ACC112 (cell line): ENCODE results near the gene VGLL4.

Experiments
- H2AFZ ChIP-seq: fragments of 200-600 bp; sonication (generic); one replicate; pipeline ENCODE4 v1.6.0; 2017; ENCODE audit warnings: antibody characterized with exemption, low read length; ENCODE audit not compliant: unreplicated experiment
- H3K27ac ChIP-seq: fragments of 200-600 bp; sonication (generic); 2 replicates; pipeline ENCODE4 v1.5.1; 2014; ENCODE audit warnings: low read depth, mild to moderate bottlenecking, antibody characterized with exemption, low read length, moderate library complexity
- H3K27me3 ChIP-seq: fragments of 200-600 bp; sonication (generic); 2 replicates; pipeline ENCODE4 v1.6.1; 2014; ENCODE audit warnings: mild to moderate bottlenecking, antibody characterized with exemption, low read length, moderate library complexity, mixed read lengths; ENCODE audit not compliant: insufficient read depth
- H3K36me3 ChIP-seq: fragments of 200-600 bp; sonication (generic); 2 replicates; pipeline ENCODE4 v1.6.1; 2016; ENCODE audit warnings: mild to moderate bottlenecking, antibody characterized with exemption, low read length, moderate library complexity, mixed read lengths; ENCODE audit not compliant: insufficient read depth
- H3K4me1 ChIP-seq: fragments of 200-600 bp; sonication (generic); one replicate; pipeline ENCODE4 v1.6.1; 2016; ENCODE audit warnings: low read length, mixed read lengths; ENCODE audit not compliant: insufficient read depth, unreplicated experiment, control insufficient read depth
- H3K4me3 ChIP-seq: fragments of 200-600 bp; sonication (generic); 2 replicates; pipeline ENCODE4 v1.5.1; 2014; ENCODE audit warnings: mild to moderate bottlenecking, low read depth, low read length
- H3K79me2 ChIP-seq: fragments of 200-600 bp; sonication (generic); one replicate; pipeline ENCODE4 v1.6.0; 2016; ENCODE audit warnings: low read length; ENCODE audit not compliant: control insufficient read depth, unreplicated experiment, insufficient read depth

The VGLL4 gene

GRCh38 chr3:11627612-11628011, 16.1 kb downstream of the VGLL4 start:
- H3K79me2 ChIP-seq, result peaks cover 98% of the 10 kb centered on the region
- peaks cover 8% of the 10 kb centered on the region; the same call in 1 of the 2 replicates for H3K36me3 ChIP-seq
- no peaks in the 10 kb centered on the region for H3K27me3 ChIP-seq
- no peak overlapping the region for H2AFZ ChIP-seq
- no peak overlapping the region for H3K27ac ChIP-seq
- H3K4me1 ChIP-seq, result peaks cover 6% of the 10 kb centered on the region
- H3K4me3 ChIP-seq, result no peak overlapping the region

- Histone ChIP-seq H3K79me2 (peaks cover 99% of the 10 kb centered on the region), H3K4me1 (peaks cover 3% of the 10 kb centered on the region), H3K36me3 (peaks cover 10% of the 10 kb centered on the region; the same call in 1 of the 2 replicates), H3K27ac (no peak overlapping the region), H3K27me3 (no peaks in the 10 kb centered on the region), H2AFZ (no peak overlapping the region), H3K4me3 (no peak overlapping the region)
Measured at GRCh38 chr3:11626084-11626463, 17.6 kb downstream of the VGLL4 start.

DNA sequence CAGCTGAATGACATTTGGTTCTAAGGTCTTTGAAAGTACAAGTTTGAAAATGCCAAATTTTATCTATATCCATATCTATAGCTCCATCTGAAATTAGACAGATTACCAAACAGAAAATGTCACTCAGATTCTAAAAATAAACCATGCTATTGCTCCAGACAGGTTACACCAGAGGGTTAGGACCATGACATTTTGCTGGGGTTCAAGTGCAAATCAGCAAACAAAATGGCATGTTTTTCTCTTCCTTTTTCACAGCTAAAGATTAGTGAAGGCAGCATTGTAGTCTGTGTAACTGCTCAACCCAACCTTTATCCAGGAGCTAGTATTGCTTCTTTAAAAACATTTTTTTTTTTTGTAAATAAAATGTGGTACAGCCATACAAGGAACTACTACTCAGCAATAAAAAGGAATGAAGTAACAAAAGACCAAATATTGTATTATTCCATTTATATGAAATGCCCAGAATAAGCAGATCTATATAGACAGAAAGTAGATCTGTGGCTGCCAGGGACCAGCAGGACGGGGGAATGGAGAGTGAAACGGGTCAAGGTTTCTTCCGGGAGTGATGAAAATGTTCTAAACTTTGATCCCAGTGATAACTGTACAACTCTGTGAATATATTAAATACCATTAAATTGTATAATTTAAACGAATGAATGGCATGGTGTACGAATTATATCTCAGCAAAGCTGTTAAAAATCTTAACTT, 18.2 kb downstream of the VGLL4 start:
- peaks cover 10% of the 10 kb centered on the region; the same call in 1 of the 2 replicates for H3K36me3 ChIP-seq
- no peak overlapping the region for H2AFZ ChIP-seq
- H3K4me1 ChIP-seq, result peaks cover 3% of the 10 kb centered on the region
- H3K27ac ChIP-seq, result no peak overlapping the region
- H3K79me2 ChIP-seq, result peaks cover 99% of the 10 kb centered on the region
- H3K27me3 ChIP-seq, result no peaks in the 10 kb centered on the region
- H3K4me3 ChIP-seq, result no peak overlapping the region

DNA sequence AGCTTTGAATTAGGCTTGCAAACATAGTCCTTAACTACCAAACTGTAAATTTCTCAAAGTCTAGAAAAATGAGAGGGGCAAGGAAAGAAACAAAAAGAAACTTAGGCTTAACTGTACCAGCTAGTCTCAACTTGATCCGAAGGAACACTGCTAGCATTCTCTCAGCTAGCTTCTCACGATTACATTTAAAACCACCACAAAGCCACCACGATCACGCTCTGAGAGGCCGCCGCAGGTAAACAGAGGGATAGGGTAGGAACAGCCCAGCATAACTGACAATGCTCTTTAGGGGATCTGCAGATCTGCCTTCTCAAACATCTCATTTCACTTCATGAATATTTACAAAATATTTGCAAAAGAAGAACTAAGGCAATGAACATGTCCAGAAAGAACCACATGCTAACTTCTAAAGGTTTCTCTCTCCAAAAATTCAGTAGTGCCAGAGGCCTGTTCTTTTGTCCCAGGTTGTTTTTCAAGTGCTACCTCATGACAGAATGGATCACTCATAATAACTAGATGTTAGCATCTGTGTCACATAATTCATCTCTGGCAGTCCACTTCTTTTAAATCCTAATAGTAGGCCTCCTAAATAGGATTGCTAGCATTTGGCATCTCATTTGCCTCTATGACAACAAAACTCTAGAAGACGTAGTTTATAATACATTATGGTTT, 18.9 kb downstream of the VGLL4 start:
- H3K27me3 ChIP-seq, result no peaks in the 10 kb centered on the region
- H3K4me1 ChIP-seq, result peaks cover 3% of the 10 kb centered on the region
- H3K36me3 ChIP-seq, result peaks cover 10% of the 10 kb centered on the region; the same call in 1 of the 2 replicates
- peaks cover 99% of the 10 kb centered on the region for H3K79me2 ChIP-seq
- no peak overlapping the region for H3K4me3 ChIP-seq
- no peak overlapping the region for H2AFZ ChIP-seq
- H3K27ac ChIP-seq, result no peak overlapping the region

- Histone ChIP-seq H3K27me3 (no peaks in the 10 kb centered on the region), H3K4me1 (peaks cover 3% of the 10 kb centered on the region), H3K36me3 (peaks cover 10% of the 10 kb centered on the region; the same call in 1 of the 2 replicates), H2AFZ (no peak overlapping the region), H3K4me3 (no peak overlapping the region), H3K79me2 (peaks cover 99% of the 10 kb centered on the region), H3K27ac (no peak overlapping the region)
Measured at GRCh38 chr3:11624161-11624560, 19.6 kb downstream of the VGLL4 start.

DNA sequence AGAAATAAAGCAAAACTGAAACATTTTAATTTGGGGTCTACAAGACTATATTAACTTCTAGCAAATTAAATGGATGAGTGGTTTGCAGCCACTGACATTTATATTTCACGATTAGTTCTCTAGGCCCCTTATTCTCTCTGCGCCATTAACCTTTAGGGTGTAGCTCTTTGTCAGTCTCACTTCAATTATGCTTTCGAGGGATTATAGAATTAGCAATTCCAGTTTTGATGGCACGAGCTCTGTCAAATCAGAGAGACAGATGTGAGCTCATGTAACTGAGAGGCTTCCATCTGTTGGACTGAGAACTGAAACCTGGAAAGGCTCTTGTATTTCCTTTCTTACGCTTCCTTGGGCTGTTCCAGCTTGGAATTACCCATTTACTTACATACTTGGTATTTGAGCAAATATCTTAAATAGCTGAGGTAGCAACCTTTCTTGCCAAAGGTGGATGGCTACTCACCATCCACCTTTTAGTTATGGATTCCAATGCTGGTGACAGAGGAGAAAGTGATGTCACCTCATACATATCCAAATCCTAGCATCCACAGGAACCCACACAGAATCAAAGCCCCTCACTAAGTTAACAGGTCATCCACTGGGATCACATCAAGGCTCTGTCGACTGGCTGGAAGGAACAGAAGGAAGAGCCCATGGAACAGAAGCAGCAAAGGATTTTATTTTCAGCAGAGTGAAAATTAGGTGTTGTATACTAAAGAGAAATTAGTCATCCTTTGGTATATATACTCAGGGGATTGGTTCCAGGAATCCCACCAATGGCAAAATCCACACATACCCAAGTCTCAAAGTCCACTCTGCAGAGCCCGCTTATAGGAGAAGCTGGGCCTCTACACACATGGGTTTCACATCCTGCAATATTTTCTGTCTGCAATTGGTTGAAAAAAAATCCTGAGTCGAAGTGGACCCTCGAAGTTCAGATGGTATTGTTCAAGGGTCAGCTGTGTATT, 20.8 kb downstream of the VGLL4 start:
- Histone ChIP-seq H3K27me3 (no peaks in the 10 kb centered on the region), H3K36me3 (peaks cover 10% of the 10 kb centered on the region; the same call in 1 of the 2 replicates), H3K4me1 (peaks cover 3% of the 10 kb centered on the region), H3K4me3 (no peak overlapping the region), H3K79me2 (peaks cover 100% of the 10 kb centered on the region), H3K27ac (no peak overlapping the region), H2AFZ (no peak overlapping the region)

GRCh38 chr3:11621077-11621476, 22.6 kb downstream of the VGLL4 start:
- Histone ChIP-seq H3K36me3 (peaks cover 10% of the 10 kb centered on the region; the same call in 1 of the 2 replicates), H3K4me3 (no peak overlapping the region), H2AFZ (no peak overlapping the region), H3K4me1 (peaks cover 3% of the 10 kb centered on the region), H3K27ac (no peak overlapping the region), H3K79me2 (peaks cover 99% of the 10 kb centered on the region), H3K27me3 (no peaks in the 10 kb centered on the region)

GRCh38 chr3:11619946-11620652, 23.6 kb downstream of the VGLL4 start:
- H3K36me3 ChIP-seq, result peaks cover 7% of the 10 kb centered on the region; the same call in 1 of the 2 replicates
- H3K4me3 ChIP-seq, result no peak overlapping the region
- no peaks in the 10 kb centered on the region for H3K27me3 ChIP-seq
- H2AFZ ChIP-seq, result no peak overlapping the region
- no peaks in the 10 kb centered on the region for H3K4me1 ChIP-seq
- no peak overlapping the region for H3K27ac ChIP-seq
- peaks cover 99% of the 10 kb centered on the region for H3K79me2 ChIP-seq

GRCh38 chr3:11619461-11619860, 24.3 kb downstream of the VGLL4 start:
- Histone ChIP-seq H3K4me1 (no peaks in the 10 kb centered on the region), H3K27ac (no peak overlapping the region), H3K79me2 (peaks cover 99% of the 10 kb centered on the region), H3K36me3 (peaks cover 7% of the 10 kb centered on the region; the same call in 1 of the 2 replicates), H3K27me3 (no peaks in the 10 kb centered on the region), H2AFZ (no peak overlapping the region), H3K4me3 (no peak overlapping the region)

GRCh38 chr3:11618904-11619303, 24.8 kb downstream of the VGLL4 start:
- Histone ChIP-seq H3K27ac (no peak overlapping the region), H2AFZ (no peak overlapping the region), H3K79me2 (peaks cover 99% of the 10 kb centered on the region), H3K4me3 (no peak overlapping the region), H3K27me3 (no peaks in the 10 kb centered on the region), H3K36me3 (peaks cover 7% of the 10 kb centered on the region; the same call in 1 of the 2 replicates), H3K4me1 (no peaks in the 10 kb centered on the region)
